Transverse colon (tissue), 4 donors: ENCODE measurements around the gene BIN2.

ENCODE experiments used
- EP300 ChIP-seq: sonication (generic); formaldehyde crosslinking; IDR thresholded peaks from one replicate; pipeline ENCODE4 v1.6.1; 2017; ENCODE audit warnings: antibody characterized with exemption, low read depth
- POLR2A ChIP-seq: fragments of 450-650 bp; IDR thresholded peaks from one replicate; pipeline ENCODE4 v1.6.1; 2016; ENCODE audit warnings: antibody characterized with exemption, mild to moderate bottlenecking, moderate library complexity
- POLR2AphosphoS5 ChIP-seq, 3 donors: sonication (generic); formaldehyde crosslinking; IDR thresholded peaks; one replicate each; pipeline ENCODE4 v1.6.1; 2016; ENCODE audit warnings: antibody characterized with exemption in 3 of 3
- TF ChIP-seq, protein P1 (sequence below), 5 experiments: fragments of 200-600 bp in 3 of 5; fragments of 450-650 bp in 2 of 5; sonication (generic) in 3 of 5; IDR thresholded peaks; 1 replicate in 2 of 5; 2 replicates in 3 of 5; pipeline ENCODE4 v1.5.1; 2016 to 2017; ENCODE audit warnings: antibody characterized with exemption in 5 of 5, inconsistent platforms in 3 of 5, mild to moderate bottlenecking in 2 of 5, moderate library complexity in 1 of 5

DNA sequence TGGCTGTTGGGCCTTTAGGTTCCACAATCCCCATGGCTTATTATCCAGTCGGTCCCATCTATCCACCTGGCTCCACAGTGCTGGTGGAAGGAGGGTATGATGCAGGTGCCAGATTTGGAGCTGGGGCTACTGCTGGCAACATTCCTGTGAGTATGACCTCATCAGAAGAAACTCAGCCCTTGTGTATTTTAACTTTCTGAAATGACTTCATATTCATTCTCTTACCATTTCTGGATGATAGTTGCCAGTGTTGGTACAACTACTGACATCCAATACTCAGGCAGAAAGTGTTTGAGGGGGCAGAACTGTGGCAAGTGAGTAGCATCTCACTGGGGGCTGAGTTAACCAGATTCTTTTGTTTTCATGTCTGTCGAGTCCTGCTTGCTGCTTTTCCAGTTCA, 83.0 kb downstream of the BIN2 start:
- TF ChIP-seq, protein P1, sequence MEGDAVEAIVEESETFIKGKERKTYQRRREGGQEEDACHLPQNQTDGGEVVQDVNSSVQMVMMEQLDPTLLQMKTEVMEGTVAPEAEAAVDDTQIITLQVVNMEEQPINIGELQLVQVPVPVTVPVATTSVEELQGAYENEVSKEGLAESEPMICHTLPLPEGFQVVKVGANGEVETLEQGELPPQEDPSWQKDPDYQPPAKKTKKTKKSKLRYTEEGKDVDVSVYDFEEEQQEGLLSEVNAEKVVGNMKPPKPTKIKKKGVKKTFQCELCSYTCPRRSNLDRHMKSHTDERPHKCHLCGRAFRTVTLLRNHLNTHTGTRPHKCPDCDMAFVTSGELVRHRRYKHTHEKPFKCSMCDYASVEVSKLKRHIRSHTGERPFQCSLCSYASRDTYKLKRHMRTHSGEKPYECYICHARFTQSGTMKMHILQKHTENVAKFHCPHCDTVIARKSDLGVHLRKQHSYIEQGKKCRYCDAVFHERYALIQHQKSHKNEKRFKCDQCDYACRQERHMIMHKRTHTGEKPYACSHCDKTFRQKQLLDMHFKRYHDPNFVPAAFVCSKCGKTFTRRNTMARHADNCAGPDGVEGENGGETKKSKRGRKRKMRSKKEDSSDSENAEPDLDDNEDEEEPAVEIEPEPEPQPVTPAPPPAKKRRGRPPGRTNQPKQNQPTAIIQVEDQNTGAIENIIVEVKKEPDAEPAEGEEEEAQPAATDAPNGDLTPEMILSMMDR (IDR thresholded peaks at IDR 0.05), result no peak
- no peak for TF ChIP-seq EP300
- no peak for TF ChIP-seq POLR2A
- no peak for TF ChIP-seq POLR2AphosphoS5 (IDR thresholded peaks at IDR 0.05)
